Pancreas (tissue), 10 donors: Measurements from ENCODE around the gene PLB1. TPM values are rescaled to one million over a fixed set of nuclear protein-coding genes. Genes with fewer than 3 reads are reported as not detected.
"Not testable (repeated sequence)": the region's sequence is repeated elsewhere in the genome, so short reads cannot be mapped to it uniquely, and the experiment has no call there.

Source experiments
- ATAC-seq, 4 donors: fragments of 200-7000 bp; cut with Tn5 transposase; one replicate each; pipeline versions ENCODE4 v1.8.0 to v1.9.1; 2020; ENCODE audit warnings: mild to moderate bottlenecking in 4 of 4, moderate library complexity in 4 of 4
- DNase-seq, 6 donors: peaks; one replicate each; pipeline ENCODE4 v3.0.0-alpha.2; 2020
- FAIRE-seq: peaks from 2 replicates; lab custom pipeline; 2012; peaks lifted over from hg19 to GRCh38; lab: Jason Lieb, UNC
- H3K27ac ChIP-seq, 4 donors: fragments of 200-600 bp; sonication (generic); 1 replicate in 3 of 4; 2 replicates in 1 of 4; pipeline versions ENCODE4 v1.5.0 to v1.8.0; 2020
- H3K27me3 ChIP-seq, 4 donors: fragments of 200-600 bp; one replicate each; pipeline ENCODE4 v1.8.0; 2021
- H3K36me3 ChIP-seq, 3 donors: fragments of 200-600 bp; sonication (generic) in 1 of 3; one replicate each; pipeline versions ENCODE4 v1.5.0 to v1.8.0; 2020 to 2021
- H3K4me1 ChIP-seq, 3 donors: fragments of 200-600 bp; one replicate each; pipeline ENCODE4 v1.8.0; 2021
- H3K4me3 ChIP-seq, 4 donors: fragments of 200-600 bp; sonication (generic) in 2 of 4; one replicate each; pipeline versions ENCODE4 v1.5.0 to v1.8.0; 2020 to 2021
- H3K9me3 ChIP-seq, 4 donors: fragments of 200-600 bp; one replicate each; pipeline ENCODE4 v1.8.0; 2021
- CTCF ChIP-seq, 4 donors: fragments of 200-600 bp; sonication (generic) in 3 of 4; IDR thresholded peaks; one replicate each; pipeline versions ENCODE4 v1.5.0 to v1.8.0; 2021; ENCODE audit warnings: antibody characterized with exemption in 4 of 4
- WGBS, 2 donors: extraction: QIAGEN DNeasy Blood & Tissue Kit; methylation state at CpG; one replicate each; pipeline ENCODE4 v1.1.7; 2013; 5-methylcytosine and 5-hydroxymethylcytosine counted together
- intact Hi-C, 3 donors: fragments of 100-400 bp; cut with DNase I; formaldehyde crosslinking; loops; one replicate each; pipeline versions ENCODE4 v1.11.1 to v1.14.2; 2022
- polyA plus RNA-seq, 2 donors: library from polyadenylated mRNA; stranded (reverse); fragments of 200-250 nt; gene quantifications; one replicate each; pipeline ENCODE4 v1.2.3, GENCODE V29; 2013
- total RNA-seq, 6 donors: library from RNA; stranded (reverse); fragmentation: NEBNext Ultra II Directional in 4 of 6; extraction: Animal tissue kit (Norgen Biotek cat#: 25700) in 4 of 6; gene quantifications; one replicate each; pipeline versions ENCODE4 v1.2.1 to v1.2.4, GENCODE V29; 2021 to 2023
- donor health status: healthy with polysubstance abuse.
- donor health status: DM: no; HTN: no; CAD: no; lungs with moderate emphysema.
- donor health status: DM: no; HTN: no; CAD: no.
- donor health status: control.
- donor health status: control.
- donor health status: Bipolar disorder and iron deficiency.
- donor health status: DM: yes; HTN: yes; CAD: no.
- donor health status: DM: no; HTN: no; CAD: no.
- donor health status: DM: no; HTN: no; CAD: no.
- donor health status: DM: yes; HTN: yes; CAD: no.

PLB1 gene
- total and polyA plus RNA-seq, 8 donors: 0.16 to 2.4 (median 0.93) TPM

GRCh38 chr2:28665041-28665704, 169.3 kb downstream of the PLB1 start:
- Histone ChIP-seq H3K36me3 (no peaks in the 10 kb centered on the region), H3K4me1 (peaks cover 28 to 32% (median 31%) of the 10 kb centered on the region in 3 donors), H3K9me3 (no peaks in the 10 kb centered on the region), H3K27me3 (no peaks in the 10 kb centered on the region), H3K4me3 (no peak overlapping the region), H3K27ac (peak overlapping the region; percentile 8 to 75 (median 44))
- intact Hi-C loops: no loop called here
- peak; percentile 77 to 85 (median 81) for ATAC-seq
- peak; percentile 73 to 86 (median 80) for DNase-seq
- 20 to 21% methylated on average over 8 of the region's 8 CpGs for WGBS, 2 donors
- FAIRE-seq: no peak
- TF ChIP-seq CTCF (IDR thresholded peaks at IDR 0.05): no peak

- H3K9me3 ChIP-seq, ATAC-seq, H3K4me3 ChIP-seq, FAIRE-seq, DNase-seq, H3K27me3 ChIP-seq, H3K36me3 ChIP-seq, intact Hi-C loops: not testable (repeated sequence)
- H3K27ac ChIP-seq: peak overlapping the region in 1 of 4 donors; percentile 75
- peaks cover 28 to 32% (median 30%) of the 10 kb centered on the region in 3 donors for H3K4me1 ChIP-seq
- 72 to 90% methylated on average over 4 of the region's 4 CpGs for WGBS, 2 donors
These were observed 170.0 kb downstream of the PLB1 start for GRCh38 chr2:28665811-28666377.

GRCh38 chr2:28666496-28667184, 170.8 kb downstream of the PLB1 start:
- FAIRE-seq (no peak), DNase-seq (no peak)
- no peaks in the 10 kb centered on the region for H3K27me3 ChIP-seq

GRCh38 chr2:28667261-28667660, 171.4 kb downstream of the PLB1 start:
- WGBS, 2 donors: 91 to 94% methylated on average over 6 of the region's 6 CpGs
- Histone ChIP-seq H3K9me3 (no peaks in the 10 kb centered on the region), H3K4me3 (no peak overlapping the region), H3K36me3 (no peaks in the 10 kb centered on the region), H3K27me3 (no peaks in the 10 kb centered on the region), H3K27ac (no peak overlapping the region), H3K4me1 (peaks cover 18 to 20% (median 18%) of the 10 kb centered on the region in 3 donors)
- ATAC-seq: no peak
- intact Hi-C loops: no loop called here
- no peak for FAIRE-seq
- DNase-seq: no peak
- TF ChIP-seq CTCF (IDR thresholded peaks at IDR 0.05): no peak

More at GRCh38 chr2:28666496-28667184, 170.8 kb downstream of the PLB1 start:
- WGBS, 2 donors: 83 to 85% methylated on average over 8 of the region's 8 CpGs
- intact Hi-C loops: no loop called here
- no peak for ATAC-seq
- Histone ChIP-seq H3K4me3 (no peak overlapping the region), H3K27ac (no peak overlapping the region), H3K36me3 (no peaks in the 10 kb centered on the region), H3K9me3 (no peaks in the 10 kb centered on the region), H3K4me1 (peaks cover 23 to 26% (median 24%) of the 10 kb centered on the region in 3 donors)
- no peak for TF ChIP-seq CTCF (IDR thresholded peaks at IDR 0.05)

- H3K9me3 ChIP-seq: no peaks in the 10 kb centered on the region
- no peak overlapping the region for H3K27ac ChIP-seq
- 90 to 94% methylated on average over 5 of the region's 5 CpGs for WGBS, 2 donors
- no peaks in the 10 kb centered on the region for H3K27me3 ChIP-seq
- ATAC-seq: no peak
- peaks cover 11 to 13% (median 12%) of the 10 kb centered on the region in 3 donors for H3K4me1 ChIP-seq
- DNase-seq: no peak
- H3K4me3 ChIP-seq: no peak overlapping the region
- no peaks in the 10 kb centered on the region for H3K36me3 ChIP-seq
- FAIRE-seq: no peak
- TF ChIP-seq CTCF (IDR thresholded peaks at IDR 0.05): no peak
- intact Hi-C loops: no loop called here
These were observed 172.4 kb downstream of the PLB1 start for GRCh38 chr2:28668106-28668814.
